Activated T-helper 1 cell treated with anti-CD3 and anti-CD28 coated beads, Interleukin-12 subunit alpha, Interleukin-12 subunit beta, Interleukin-2, Interleukin-4 antibody, amounts not matched to agents 30 ng/mL and 10 ng/mL and 1 ng/mL, durations not matched to agents 14 hours and 24 hours and 36 hours (primary cell): Measurements from ENCODE around the gene YPEL2. TPM values are rescaled to one million over a fixed set of nuclear protein-coding genes. Genes with fewer than 3 reads are reported as not detected.

Experiments
- DNase-seq: peaks from one replicate; pipeline ENCODE4 v3.0.0; 2021; ENCODE audit warnings: low spot score
- H3K27ac Mint-ChIP-seq: one replicate; pipeline ENCODE4 v1.8.0; 2021; ENCODE audit warnings: mild to moderate bottlenecking, mixed read lengths
- H3K27me3 Mint-ChIP-seq: one replicate; pipeline ENCODE4 v1.8.0; 2022; ENCODE audit warnings: mild to moderate bottlenecking, moderate library complexity, mixed read lengths; ENCODE audit not compliant: insufficient read depth
- H3K36me3 Mint-ChIP-seq: one replicate; pipeline ENCODE4 v1.8.0; 2021; ENCODE audit warnings: low read depth, mixed read lengths
- H3K4me1 Mint-ChIP-seq: one replicate; pipeline ENCODE4 v1.8.0; 2021; ENCODE audit warnings: low read depth, mixed read lengths
- H3K4me3 Mint-ChIP-seq: one replicate; pipeline ENCODE4 v1.8.0; 2021; ENCODE audit warnings: mild to moderate bottlenecking, moderate library complexity, mixed read lengths
- H3K9me3 Mint-ChIP-seq: one replicate; pipeline ENCODE4 v1.8.0; 2021; ENCODE audit warnings: mixed read lengths
- intact Hi-C: fragments of 100-400 bp; cut with micrococcal nuclease; formaldehyde crosslinking; loops from one replicate; pipeline ENCODE4 v1.15.1; 2024
- total RNA-seq: library from RNA; stranded (reverse); gene quantifications from 2 replicates; pipeline ENCODE4 v1.2.3, GENCODE V29; 2022

YPEL2 gene
- total RNA-seq, 1 donor from 2014 or later = 7.4 TPM

- intact Hi-C loops = no loop called here
- Mint-ChIP-seq H3K4me1 (peaks cover 57% of the 10 kb centered on the region), H3K27ac (no peak overlapping the region), H3K9me3 (no peaks in the 10 kb centered on the region), H3K36me3 (no peaks in the 10 kb centered on the region), H3K27me3 (no peaks in the 10 kb centered on the region), H3K4me3 (no peak overlapping the region)
- DNase-seq = no peak
These were observed 35.6 kb downstream of the YPEL2 start for GRCh38 chr17:59366773-59367656.

GRCh38 chr17:59367657-59368045 lies 36.2 kb downstream of the YPEL2 start:
- Mint-ChIP-seq H3K4me3 (no peak overlapping the region), H3K9me3 (no peaks in the 10 kb centered on the region), H3K27ac (no peak overlapping the region), H3K4me1 (peaks cover 57% of the 10 kb centered on the region), H3K27me3 (no peaks in the 10 kb centered on the region), H3K36me3 (no peaks in the 10 kb centered on the region)
- intact Hi-C loops = no loop called here
- DNase-seq = no peak

GRCh38 chr17:59368218-59368857 lies 36.9 kb downstream of the YPEL2 start:
- no peaks in the 10 kb centered on the region for H3K9me3 Mint-ChIP-seq
- H3K27ac Mint-ChIP-seq = no peak overlapping the region

GRCh38 chr17:59369031-59369975 lies 37.8 kb downstream of the YPEL2 start:
- no peak for DNase-seq
- H3K4me3 Mint-ChIP-seq = no peak overlapping the region
- H3K4me1 Mint-ChIP-seq = peaks cover 61% of the 10 kb centered on the region
- peaks cover 5% of the 10 kb centered on the region for H3K36me3 Mint-ChIP-seq
- H3K9me3 Mint-ChIP-seq = no peaks in the 10 kb centered on the region
- H3K27ac Mint-ChIP-seq = no peak overlapping the region
- no peaks in the 10 kb centered on the region for H3K27me3 Mint-ChIP-seq
- intact Hi-C loops = no loop called here

More at GRCh38 chr17:59368218-59368857, 36.9 kb downstream of the YPEL2 start:
- intact Hi-C loops = no loop called here
- Mint-ChIP-seq H3K36me3 (peaks cover 1% of the 10 kb centered on the region), H3K27me3 (no peaks in the 10 kb centered on the region), H3K4me3 (no peak overlapping the region), H3K4me1 (peaks cover 60% of the 10 kb centered on the region)
- DNase-seq = no peak

GRCh38 chr17:59370593-59371299 lies 39.3 kb downstream of the YPEL2 start:
- intact Hi-C loops = no loop called here
- H3K4me1 Mint-ChIP-seq = peaks cover 66% of the 10 kb centered on the region
- H3K27ac Mint-ChIP-seq = no peak overlapping the region
- H3K4me3 Mint-ChIP-seq = no peak overlapping the region
- H3K27me3 Mint-ChIP-seq = no peaks in the 10 kb centered on the region
- peaks cover 5% of the 10 kb centered on the region for H3K36me3 Mint-ChIP-seq
- no peak for DNase-seq
- no peaks in the 10 kb centered on the region for H3K9me3 Mint-ChIP-seq

GRCh38 chr17:59371416-59372100 lies 40.1 kb downstream of the YPEL2 start:
- DNase-seq = no peak
- intact Hi-C loops = loop anchor here (1.0 kb wide), 1 partner anchor 9 kb away; no protein-coding TSS in a partner anchor
- Mint-ChIP-seq H3K4me3 (peak overlapping the region; percentile 28), H3K27ac (peak overlapping the region; percentile 61), H3K27me3 (no peaks in the 10 kb centered on the region), H3K36me3 (peaks cover 5% of the 10 kb centered on the region), H3K9me3 (no peaks in the 10 kb centered on the region), H3K4me1 (peaks cover 73% of the 10 kb centered on the region)

- peak overlapping the region; percentile 61 for H3K27ac Mint-ChIP-seq
- no peak overlapping the region for H3K4me3 Mint-ChIP-seq
- peaks cover 71% of the 10 kb centered on the region for H3K4me1 Mint-ChIP-seq
- intact Hi-C loops = loop anchor here (1.0 kb wide), 1 partner anchor 10 kb away; no protein-coding TSS in a partner anchor
- no peaks in the 10 kb centered on the region for H3K27me3 Mint-ChIP-seq
- no peaks in the 10 kb centered on the region for H3K9me3 Mint-ChIP-seq
- DNase-seq = no peak
- peaks cover 5% of the 10 kb centered on the region for H3K36me3 Mint-ChIP-seq
These were observed 40.8 kb downstream of the YPEL2 start for GRCh38 chr17:59372138-59372751.

GRCh38 chr17:59373882-59374495 lies 42.5 kb downstream of the YPEL2 start:
- Mint-ChIP-seq H3K4me1 (peaks cover 62% of the 10 kb centered on the region), H3K4me3 (peak overlapping the region; percentile 41), H3K36me3 (peaks cover 5% of the 10 kb centered on the region), H3K27me3 (no peaks in the 10 kb centered on the region), H3K27ac (peak overlapping the region; percentile 82), H3K9me3 (no peaks in the 10 kb centered on the region)
- no peak for DNase-seq
- intact Hi-C loops = no loop called here

GRCh38 chr17:59374612-59375011 lies 43.2 kb downstream of the YPEL2 start:
- Mint-ChIP-seq H3K4me3 (no peak overlapping the region), H3K4me1 (peaks cover 62% of the 10 kb centered on the region), H3K27ac (peak overlapping the region; percentile 70), H3K27me3 (no peaks in the 10 kb centered on the region), H3K9me3 (no peaks in the 10 kb centered on the region), H3K36me3 (peaks cover 5% of the 10 kb centered on the region)
- no peak for DNase-seq
- intact Hi-C loops = no loop called here

GRCh38 chr17:59375857-59376256 lies 44.4 kb downstream of the YPEL2 start:
- intact Hi-C loops = no loop called here
- H3K27ac Mint-ChIP-seq = no peak overlapping the region
- H3K36me3 Mint-ChIP-seq = peaks cover 5% of the 10 kb centered on the region
- H3K4me3 Mint-ChIP-seq = no peak overlapping the region
- no peak for DNase-seq
- no peaks in the 10 kb centered on the region for H3K27me3 Mint-ChIP-seq
- no peaks in the 10 kb centered on the region for H3K9me3 Mint-ChIP-seq
- peaks cover 63% of the 10 kb centered on the region for H3K4me1 Mint-ChIP-seq

GRCh38 chr17:59376506-59376905 lies 45.1 kb downstream of the YPEL2 start:
- DNase-seq = no peak
- H3K36me3 Mint-ChIP-seq = peaks cover 5% of the 10 kb centered on the region
- H3K27ac Mint-ChIP-seq = no peak overlapping the region
- peaks cover 62% of the 10 kb centered on the region for H3K4me1 Mint-ChIP-seq
- no peak overlapping the region for H3K4me3 Mint-ChIP-seq
- intact Hi-C loops = no loop called here
- H3K9me3 Mint-ChIP-seq = no peaks in the 10 kb centered on the region
- no peaks in the 10 kb centered on the region for H3K27me3 Mint-ChIP-seq
